IPS-15b (cell line): ENCODE data around the gene SLAMF6.

Experiments used
- H3K27me3 ChIP-seq: one replicate; pipeline ENCODE4 v1.6.1; 2013; ENCODE audit warnings: low read length; ENCODE audit not compliant: control insufficient read depth, insufficient read depth
- H3K36me3 ChIP-seq: one replicate; pipeline ENCODE4 v1.6.1; 2013; ENCODE audit warnings: low read length; ENCODE audit not compliant: control insufficient read depth, insufficient read depth
- H3K4me1 ChIP-seq: one replicate; pipeline ENCODE4 v1.6.1; 2013; ENCODE audit warnings: mild to moderate bottlenecking, low read length; ENCODE audit not compliant: control insufficient read depth, insufficient read depth
- H3K4me3 ChIP-seq: one replicate; pipeline ENCODE4 v1.5.1; 2013; ENCODE audit warnings: low read depth, low read length
- H3K9ac ChIP-seq: one replicate; pipeline ENCODE4 v1.6.1; 2013; ENCODE audit warnings: low read depth, mild to moderate bottlenecking, low read length
- H3K9me3 ChIP-seq: one replicate; pipeline ENCODE4 v1.6.1; 2013; ENCODE audit warnings: mild to moderate bottlenecking, low read length; ENCODE audit not compliant: control insufficient read depth, insufficient read depth

Gene SLAMF6

DNA sequence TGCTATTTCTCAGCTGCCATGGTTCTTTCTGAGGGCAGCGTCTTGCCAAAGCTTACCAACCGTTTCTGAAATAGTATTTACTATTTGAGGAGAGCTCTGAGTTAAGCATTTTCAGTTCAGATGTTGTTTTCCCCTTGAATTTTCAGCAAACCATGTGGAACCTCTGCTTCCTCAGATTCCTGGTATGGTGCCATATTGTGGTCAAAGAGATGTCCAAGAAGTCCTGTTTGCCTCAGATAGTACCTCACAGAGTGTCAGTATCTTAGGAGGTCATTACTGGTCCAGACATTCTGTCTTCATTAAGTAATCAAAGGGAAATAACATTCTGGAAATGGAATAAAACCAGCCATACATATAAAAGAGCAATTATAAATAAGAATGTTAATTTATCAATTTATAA lies 86.1 kb downstream of the SLAMF6 start:
- H3K27me3 ChIP-seq: no peaks in the 10 kb centered on the region
- no peak overlapping the region for H3K9ac ChIP-seq
- no peaks in the 10 kb centered on the region for H3K36me3 ChIP-seq
- no peaks in the 10 kb centered on the region for H3K4me1 ChIP-seq
- no peak overlapping the region for H3K4me3 ChIP-seq
- no peaks in the 10 kb centered on the region for H3K9me3 ChIP-seq
